Ecto neural progenitor cell (in vitro differentiated cells): ENCODE measurements around the gene CNTN4.

Experiments used
- DNase-seq: peaks from one replicate; pipeline ENCODE4 v3.0.0-alpha.2; 2018; ENCODE audit warnings: low spot score

The CNTN4 gene

GRCh38 chr3:3105815-3106214 is 1007.1 kb downstream of the CNTN4 start:
- DNase-seq = no peak

GRCh38 chr3:3107181-3107580 is 1008.5 kb downstream of the CNTN4 start:
- no peak for DNase-seq
